WTC11 (cell line): ENCODE results near the gene EXOC1L.

ENCODE experiments used
- CTCF ChIP-seq: fragments of 200-600 bp; IDR thresholded peaks from 2 replicates; pipeline ENCODE4 v1.8.0; 2022; ENCODE audit warnings: antibody characterized with exemption
- NR3C1 ChIP-seq: sonication (generic); formaldehyde crosslinking; conservative IDR thresholded peaks from 2 replicates; pipeline ENCODE4 v1.8.1; 2023; ENCODE audit warnings: low read depth, mild to moderate bottlenecking, missing genetic modification reagents

GRCh38 chr4:55808186-55808585 is 11.4 kb upstream of the EXOC1L start:
- TF ChIP-seq CTCF (no peak), NR3C1 (CRISPR knock-in tag) (no peak)
